NCI-H1092 (cell line): ENCODE data around the gene EBNA1BP2.

ENCODE experiments used
- DNase-seq: peaks from one replicate; lab custom pipeline; 2025; lab: John Stamatoyannopoulos, UW

EBNA1BP2 gene

DNA sequence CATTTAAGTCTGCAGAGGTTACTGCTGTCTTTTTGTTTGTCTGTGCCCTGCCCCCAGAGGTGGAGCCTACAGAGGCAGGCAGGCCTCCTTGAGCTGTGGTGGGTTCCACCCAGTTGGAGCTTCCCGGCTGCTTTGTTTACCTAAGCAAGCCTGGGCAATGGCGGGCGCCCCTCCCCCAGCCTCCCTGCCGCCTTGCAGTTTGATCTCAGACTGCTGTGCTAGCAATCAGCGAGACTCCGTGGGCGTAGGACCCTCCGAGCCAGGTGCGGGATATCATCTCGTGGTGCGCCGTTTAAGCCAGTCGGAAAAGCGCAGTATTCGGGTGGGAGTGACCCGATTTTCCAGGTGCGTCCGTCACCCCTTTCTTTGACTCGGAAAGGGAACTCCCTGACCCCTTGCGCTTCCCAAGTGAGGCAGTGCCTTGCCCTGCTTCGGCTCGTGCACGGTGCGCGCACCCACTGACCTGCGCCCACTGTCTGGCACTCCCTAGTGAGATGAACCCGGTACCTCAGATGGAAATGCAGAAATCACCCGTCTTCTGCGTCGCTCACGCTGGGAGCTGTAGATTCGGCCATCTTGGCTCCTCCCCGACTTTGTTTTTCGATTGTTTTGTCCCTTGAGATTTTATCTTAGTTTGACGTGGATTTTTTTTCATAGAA, 52.0 kb downstream of the EBNA1BP2 start:
- peak; percentile 37 for DNase-seq
